ENCODE data around the gene ACOD1. TPM values are rescaled to one million over a fixed set of nuclear protein-coding genes. Genes with fewer than 3 reads are reported as not detected.
A peak's percentile ranks its signal among the peaks of the same experiment; 100 is the strongest.

The ACOD1 gene
- polyA plus RNA-seq, 1 donor (not counting 4 experiments of a cell fraction or from before 2014, with no cell fraction given): not detected

- no peaks in the 10 kb centered on the region for H3K9me3 ChIP-seq (ENCODE audit: control insufficient read depth, low read depth, low read length)
- DNase-seq (ENCODE audit: low read depth, low spot score): peak; percentile 26
- H3K4me2 ChIP-seq (ENCODE audit: control insufficient read depth, extremely low read depth, insufficient read depth, low read depth, low read length): peak overlapping the region; percentile 42
- no peak overlapping the region for H3K9ac ChIP-seq (ENCODE audit: control insufficient read depth, extremely low read depth, insufficient read depth, low read length)
- FAIRE-seq: peak; percentile 86
- TF ChIP-seq EZH2 (IDR thresholded peaks at IDR 0.05; ENCODE audit: low read length) (no peak), CTCF (optimal IDR thresholded peaks at IDR 0.05 in 1 of 3, IDR thresholded peaks at IDR 0.05 in 1 of 3, conservative IDR thresholded peaks at IDR 0.05 in 1 of 3; ENCODE audit: extremely low read depth in 1 of 3, insufficient read depth in 2 of 3, low read length in 3 of 3) (no peak)
- dilution Hi-C loops (cut with MboI; ENCODE audit: extremely low pct_ligation_motif_present, low sequenced_read_pairs): no loop called here
- no peak overlapping the region for H3K4me3 ChIP-seq (ENCODE audit: control insufficient read depth in 2 of 3, extremely low read depth in 1 of 3, insufficient read depth in 2 of 3, low read depth in 1 of 3, low read length in 3 of 3)
- H3K36me3 ChIP-seq (ENCODE audit: control insufficient read depth in 2 of 2, extremely low read depth in 1 of 2, insufficient read depth in 2 of 2, low read length in 2 of 2): no peaks in the 10 kb centered on the region
- H3K79me2 ChIP-seq (ENCODE audit: control insufficient read depth, insufficient read depth, low read length): no peaks in the 10 kb centered on the region
- no peak overlapping the region for H2AFZ ChIP-seq (ENCODE audit: control insufficient read depth, low read length)
- H3K27me3 ChIP-seq (ENCODE audit: control insufficient read depth, extremely low read depth, insufficient read depth, low read length): no peaks in the 10 kb centered on the region
- H4K20me1 ChIP-seq (ENCODE audit: control insufficient read depth, extremely low read depth, insufficient read depth, low read length): no peaks in the 10 kb centered on the region
- H3K27ac ChIP-seq (ENCODE audit: control insufficient read depth, insufficient read depth, low read length): peak overlapping the region; percentile 40
- H3K4me1 ChIP-seq (ENCODE audit: control insufficient read depth, extremely low read depth, insufficient read depth, low read length): peaks cover 17% of the 10 kb centered on the region
- no peaks in the 10 kb centered on the region for H3K9me1 ChIP-seq (ENCODE audit: control insufficient read depth, extremely low read depth, insufficient read depth, low read length)
These were observed 11.0 kb upstream of the ACOD1 start for GRCh38 chr13:76937281-76937820.

- no peak overlapping the region for H3K9ac ChIP-seq (ENCODE audit: control insufficient read depth, extremely low read depth, insufficient read depth, low read length)
- no peak overlapping the region for H3K4me2 ChIP-seq (ENCODE audit: control insufficient read depth, extremely low read depth, insufficient read depth, low read depth, low read length)
- TF ChIP-seq CTCF (optimal IDR thresholded peaks at IDR 0.05 in 1 of 3, IDR thresholded peaks at IDR 0.05 in 1 of 3, conservative IDR thresholded peaks at IDR 0.05 in 1 of 3; ENCODE audit: extremely low read depth in 1 of 3, insufficient read depth in 2 of 3, low read length in 3 of 3) (no peak), EZH2 (IDR thresholded peaks at IDR 0.05; ENCODE audit: low read length) (no peak)
- H4K20me1 ChIP-seq (ENCODE audit: control insufficient read depth, extremely low read depth, insufficient read depth, low read length): no peaks in the 10 kb centered on the region
- H3K9me3 ChIP-seq (ENCODE audit: control insufficient read depth, low read depth, low read length): no peaks in the 10 kb centered on the region
- H3K9me1 ChIP-seq (ENCODE audit: control insufficient read depth, extremely low read depth, insufficient read depth, low read length): no peaks in the 10 kb centered on the region
- no peaks in the 10 kb centered on the region for H3K79me2 ChIP-seq (ENCODE audit: control insufficient read depth, insufficient read depth, low read length)
- FAIRE-seq (peak; percentile 13), DNase-seq (ENCODE audit: low read depth, low spot score) (no peak)
- no peaks in the 10 kb centered on the region for H3K36me3 ChIP-seq (ENCODE audit: control insufficient read depth in 2 of 2, extremely low read depth in 1 of 2, insufficient read depth in 2 of 2, low read length in 2 of 2)
- peaks cover 19% of the 10 kb centered on the region for H3K4me1 ChIP-seq (ENCODE audit: control insufficient read depth, extremely low read depth, insufficient read depth, low read length)
- H3K4me3 ChIP-seq (ENCODE audit: control insufficient read depth in 2 of 3, extremely low read depth in 1 of 3, insufficient read depth in 2 of 3, low read depth in 1 of 3, low read length in 3 of 3): no peak overlapping the region
- no peak overlapping the region for H2AFZ ChIP-seq (ENCODE audit: control insufficient read depth, low read length)
- H3K27ac ChIP-seq (ENCODE audit: control insufficient read depth, insufficient read depth, low read length): no peak overlapping the region
- H3K27me3 ChIP-seq (ENCODE audit: control insufficient read depth, extremely low read depth, insufficient read depth, low read length): no peaks in the 10 kb centered on the region
- dilution Hi-C loops (cut with MboI; ENCODE audit: extremely low pct_ligation_motif_present, low sequenced_read_pairs): no loop called here
These were observed 9.1 kb upstream of the ACOD1 start for GRCh38 chr13:76939215-76939614.

Data from keratinocyte (primary cell).